OCI-LY7 (cell line): ENCODE data around the gene PHF24. TPM values are rescaled to one million over a fixed set of nuclear protein-coding genes. Genes with fewer than 3 reads are reported as not detected.

ENCODE experiments used
- BruUV-seq: library from RNA; stranded (reverse); fragments of 400-500 nt; replicated peaks from 2 replicates; lab custom pipeline; 2021; lab: Mats Ljungman, UMichigan
- CTCF ChIA-PET: fragments of 300-600 bp; sonication (Branson Sonifier 250); formaldehyde crosslinking; loops from one replicate; lab custom pipeline; 2022; ENCODE audit warnings: antibody characterized with exemption; ENCODE audit not compliant: unreplicated experiment; lab: Charles Lee
- POLR2A ChIA-PET: fragments of 300-600 bp; sonication (Branson Sonifier 250); formaldehyde crosslinking; loops from one replicate; lab custom pipeline; 2022; ENCODE audit warnings: antibody characterized with exemption; lab: Charles Lee
- DNase-seq: peaks from one replicate; pipeline ENCODE4 v3.0.0-alpha.2; 2015; ENCODE audit warnings: low spot score
- H2AFZ ChIP-seq: fragments of 200-600 bp; sonication (generic), shearing (Covaris generic); 2 replicates; pipeline ENCODE4 v1.6.1; 2014; ENCODE audit warnings: mild to moderate bottlenecking, antibody characterized with exemption, low read length, moderate library complexity
- H3K27ac ChIP-seq: fragments of 200-600 bp; sonication (generic); 2 replicates; pipeline ENCODE4 v1.5.1; 2014; ENCODE audit warnings: mixed run types, low read depth, mild to moderate bottlenecking, moderate library complexity, low read length, inconsistent platforms; ENCODE audit not compliant: poor library complexity, severe bottlenecking
- H3K36me3 ChIP-seq: fragments of 200-600 bp; sonication (generic); 2 replicates; pipeline ENCODE4 v1.6.1; 2014; ENCODE audit warnings: mild to moderate bottlenecking, antibody characterized with exemption, low read length, moderate library complexity, mixed read lengths; ENCODE audit not compliant: insufficient read depth
- H3K4me1 ChIP-seq: fragments of 200-600 bp; sonication (generic); 2 replicates; pipeline ENCODE4 v1.5.1; 2014; ENCODE audit warnings: mild to moderate bottlenecking, low read length; ENCODE audit not compliant: insufficient read depth, poor library complexity, severe bottlenecking
- H3K4me2 ChIP-seq: fragments of 200-600 bp; sonication (generic); 2 replicates; pipeline ENCODE4 v1.6.1; 2014; ENCODE audit warnings: mild to moderate bottlenecking, low read length
- H3K4me3 ChIP-seq: fragments of 200-600 bp; sonication (generic); 2 replicates; pipeline ENCODE4 v1.5.1; 2014; ENCODE audit warnings: mild to moderate bottlenecking, low read depth, low read length; ENCODE audit not compliant: poor library complexity, severe bottlenecking
- H3K79me2 ChIP-seq: fragments of 200-600 bp; sonication (generic); 2 replicates; pipeline ENCODE4 v1.6.1; 2016; ENCODE audit warnings: low read depth, mild to moderate bottlenecking, low read length, moderate library complexity, mixed read lengths; ENCODE audit not compliant: insufficient read depth
- H3K9me2 ChIP-seq: fragments of 200-600 bp; sonication (generic); 2 replicates; pipeline ENCODE4 v1.6.1; 2016; ENCODE audit warnings: mild to moderate bottlenecking, low read length, mixed read lengths; ENCODE audit not compliant: insufficient read depth
- H3K9me3 ChIP-seq: fragments of 200-600 bp; sonication (generic); 2 replicates; pipeline ENCODE4 v1.6.1; 2014; ENCODE audit warnings: mild to moderate bottlenecking, mixed run types, low read length, mixed read lengths
- H4K20me1 ChIP-seq: fragments of 200-600 bp; sonication (generic); 2 replicates; pipeline ENCODE4 v1.6.1; 2014; ENCODE audit warnings: mild to moderate bottlenecking, antibody characterized with exemption, low read length, moderate library complexity, mixed read lengths; ENCODE audit not compliant: insufficient read depth
- EZH2phosphoT487 ChIP-seq: fragments of 200-600 bp; sonication (generic); IDR thresholded peaks from 2 replicates; pipeline ENCODE4 v1.6.1; 2018; ENCODE audit warnings: low read depth, borderline replicate concordance, mild to moderate bottlenecking, mixed run types, antibody characterized with exemption, low read length, moderate library complexity, mixed read lengths
- intact Hi-C: fragments of 100-400 bp; cut with micrococcal nuclease; formaldehyde crosslinking; loops from one replicate; pipeline ENCODE4 v1.10.0; 2022; ENCODE audit not compliant: unreplicated experiment
- total RNA-seq, 2 experiments: library from RNA; depleted of rRNA in 1 of 2; stranded (reverse); fragments of >200 nt in 1 of 2; shearing (Covaris generic) in 1 of 2; gene quantifications; 2 replicates each; pipeline ENCODE4 v1.2.3, GENCODE V29; 2014 to 2022
- TF ChIP-seq, protein P1 (sequence below): fragments of 200-600 bp; sonication (generic); conservative IDR thresholded peaks from 2 replicates; pipeline ENCODE4 v1.5.1; 2014; ENCODE audit warnings: mild to moderate bottlenecking, antibody characterized with exemption, low read length, moderate library complexity, mixed read lengths

The PHF24 gene
- total RNA-seq, 2 experiments from 2014 or later = not detected

DNA sequence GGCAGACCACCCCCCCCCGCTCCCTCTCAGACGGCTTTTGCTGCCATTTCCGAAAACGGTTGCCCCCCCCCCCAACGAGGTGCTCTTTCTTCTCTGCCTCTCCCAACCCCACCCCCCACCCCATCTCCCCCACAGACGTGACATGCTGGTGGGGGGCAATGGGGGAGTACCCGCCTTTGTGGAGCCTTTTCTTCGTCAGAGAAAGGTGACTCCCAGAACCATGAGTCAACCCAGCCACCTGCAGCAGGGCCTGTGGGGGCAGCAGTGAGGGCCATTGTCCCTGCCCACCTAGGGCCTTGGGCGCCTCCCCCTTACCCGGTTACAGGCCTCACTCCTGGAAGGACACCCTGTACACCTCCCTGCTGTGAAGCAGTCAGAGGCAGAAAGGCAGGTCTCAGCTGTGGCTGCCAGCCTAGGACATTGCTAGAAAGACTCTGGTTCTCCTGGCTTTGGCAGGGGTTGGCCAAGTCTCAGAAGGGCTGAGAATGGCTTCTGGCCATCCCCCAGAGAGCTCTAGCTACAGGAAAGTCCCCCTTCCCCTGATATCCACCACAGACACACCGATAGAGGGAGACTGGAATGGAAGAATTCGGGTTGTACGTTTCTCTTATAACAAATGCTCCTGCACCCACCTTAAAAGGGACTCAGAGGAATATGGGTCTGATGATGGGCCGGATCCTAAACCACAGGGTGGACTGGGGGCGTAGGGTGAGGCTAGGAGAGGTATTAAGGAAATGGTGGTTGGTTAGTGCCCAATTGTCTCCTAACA is 33.7 kb downstream of the PHF24 start:
- Histone ChIP-seq H4K20me1 (no peaks in the 10 kb centered on the region), H3K4me3 (no peak overlapping the region), H2AFZ (no peak overlapping the region), H3K4me1 (peaks cover 38% of the 10 kb centered on the region), H3K36me3 (peaks cover 2% of the 10 kb centered on the region; the same call in 1 of the 2 replicates), H3K9me2 (no peaks in the 10 kb centered on the region), H3K79me2 (no peaks in the 10 kb centered on the region), H3K9me3 (no peaks in the 10 kb centered on the region), H3K27ac (no peak overlapping the region), H3K4me2 (no peak overlapping the region)
- intact Hi-C loops = no loop called here
- no TSS peak for BruUV-seq
- ChIA-PET POLR2A (no interaction called here), CTCF (no interaction called here)
- TF ChIP-seq, protein P1, sequence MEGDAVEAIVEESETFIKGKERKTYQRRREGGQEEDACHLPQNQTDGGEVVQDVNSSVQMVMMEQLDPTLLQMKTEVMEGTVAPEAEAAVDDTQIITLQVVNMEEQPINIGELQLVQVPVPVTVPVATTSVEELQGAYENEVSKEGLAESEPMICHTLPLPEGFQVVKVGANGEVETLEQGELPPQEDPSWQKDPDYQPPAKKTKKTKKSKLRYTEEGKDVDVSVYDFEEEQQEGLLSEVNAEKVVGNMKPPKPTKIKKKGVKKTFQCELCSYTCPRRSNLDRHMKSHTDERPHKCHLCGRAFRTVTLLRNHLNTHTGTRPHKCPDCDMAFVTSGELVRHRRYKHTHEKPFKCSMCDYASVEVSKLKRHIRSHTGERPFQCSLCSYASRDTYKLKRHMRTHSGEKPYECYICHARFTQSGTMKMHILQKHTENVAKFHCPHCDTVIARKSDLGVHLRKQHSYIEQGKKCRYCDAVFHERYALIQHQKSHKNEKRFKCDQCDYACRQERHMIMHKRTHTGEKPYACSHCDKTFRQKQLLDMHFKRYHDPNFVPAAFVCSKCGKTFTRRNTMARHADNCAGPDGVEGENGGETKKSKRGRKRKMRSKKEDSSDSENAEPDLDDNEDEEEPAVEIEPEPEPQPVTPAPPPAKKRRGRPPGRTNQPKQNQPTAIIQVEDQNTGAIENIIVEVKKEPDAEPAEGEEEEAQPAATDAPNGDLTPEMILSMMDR = no peak
- DNase-seq = no peak

DNA sequence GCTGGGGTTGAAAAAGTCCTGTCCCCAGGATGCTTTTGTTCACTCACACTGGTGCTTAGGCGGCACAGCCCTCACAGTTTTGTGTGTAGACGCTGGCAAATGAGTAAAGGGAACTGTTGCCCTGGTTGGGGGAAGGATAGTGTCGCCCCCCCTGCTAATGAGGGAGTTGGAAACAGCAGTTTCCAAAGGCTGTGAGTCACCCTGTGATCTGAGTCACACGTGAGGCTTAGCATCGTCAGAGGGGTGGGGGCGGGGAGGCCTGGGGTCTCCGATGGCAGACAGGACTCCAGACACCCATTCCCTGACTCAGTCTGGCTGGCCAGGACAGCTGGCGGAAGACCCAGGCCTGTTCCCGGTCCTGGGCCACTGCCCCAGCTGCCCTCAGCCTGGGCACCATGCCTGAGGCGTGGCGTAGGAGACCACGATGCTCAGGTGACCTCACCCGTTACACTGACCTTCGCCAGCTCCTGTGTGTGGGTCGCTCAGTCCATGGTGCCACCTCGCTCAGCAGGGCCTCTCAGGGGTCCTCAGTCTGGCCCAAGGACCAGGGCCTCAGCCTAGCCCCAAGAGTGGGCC is 34.4 kb downstream of the PHF24 start:
- no peak for DNase-seq
- Histone ChIP-seq H3K4me1 (peaks cover 32% of the 10 kb centered on the region), H3K27ac (no peak overlapping the region), H4K20me1 (no peaks in the 10 kb centered on the region), H3K36me3 (peaks cover 3% of the 10 kb centered on the region; the same call in 1 of the 2 replicates), H2AFZ (no peak overlapping the region), H3K4me3 (no peak overlapping the region), H3K79me2 (no peaks in the 10 kb centered on the region), H3K4me2 (no peak overlapping the region), H3K9me3 (no peaks in the 10 kb centered on the region), H3K9me2 (no peaks in the 10 kb centered on the region)
- no peak for TF ChIP-seq EZH2phosphoT487
- TF ChIP-seq, protein P1 = no peak
- no TSS peak for BruUV-seq
- POLR2A ChIA-PET = interaction anchor here (0.5 kb wide), 1 partner anchor 1463 kb away, joined by 5 read pairs; no protein-coding TSS in a partner anchor
- intact Hi-C loops = no loop called here
- CTCF ChIA-PET = no interaction called here
